GM18867 (cell line): ENCODE data around the gene GLIS1.

Source experiments
- ATAC-seq: cut with Tn5 transposase; IDR thresholded peaks from one replicate; pipeline ENCODE4 v1.9.1; 2021; ENCODE audit warnings: mild to moderate bottlenecking, moderate library complexity; ENCODE audit not compliant: unreplicated experiment

GLIS1 gene

GRCh38 chr1:53541263-53541625, 197.7 kb downstream of the GLIS1 start:
- no peak for ATAC-seq

- ATAC-seq: no peak
These were observed 198.2 kb downstream of the GLIS1 start for GRCh38 chr1:53540604-53541262.

GRCh38 chr1:53539711-53540603, 199.0 kb downstream of the GLIS1 start:
- ATAC-seq: no peak

GRCh38 chr1:53539226-53539625, 199.7 kb downstream of the GLIS1 start:
- ATAC-seq: no peak

- ATAC-seq: no peak
These were observed 202.4 kb downstream of the GLIS1 start for GRCh38 chr1:53536606-53537005.

- ATAC-seq: no peak
These were observed 203.1 kb downstream of the GLIS1 start for GRCh38 chr1:53535846-53536245.

- ATAC-seq: no peak
These were observed 203.7 kb downstream of the GLIS1 start for GRCh38 chr1:53535226-53535625.

GRCh38 chr1:53532912-53533311, 206.1 kb downstream of the GLIS1 start:
- ATAC-seq: no peak

- ATAC-seq: no peak
These were observed 206.6 kb downstream of the GLIS1 start for GRCh38 chr1:53532377-53532776.

- no peak for ATAC-seq
These were observed 208.4 kb downstream of the GLIS1 start for GRCh38 chr1:53530550-53530949.

GRCh38 chr1:53529555-53529954, 209.4 kb downstream of the GLIS1 start:
- no peak for ATAC-seq

- ATAC-seq: no peak
These were observed 211.6 kb downstream of the GLIS1 start for GRCh38 chr1:53527368-53527767.

GRCh38 chr1:53526451-53527101, 212.4 kb downstream of the GLIS1 start:
- no peak for ATAC-seq

- no peak for ATAC-seq
These were observed 213.4 kb downstream of the GLIS1 start for GRCh38 chr1:53525595-53525994.

GRCh38 chr1:53524428-53525375, 214.3 kb downstream of the GLIS1 start:
- no peak for ATAC-seq

- no peak for ATAC-seq
These were observed 216.9 kb downstream of the GLIS1 start for GRCh38 chr1:53521924-53522552.

GRCh38 chr1:53520481-53520880, 218.5 kb downstream of the GLIS1 start:
- no peak for ATAC-seq

GRCh38 chr1:53519421-53519820, 219.5 kb downstream of the GLIS1 start:
- no peak for ATAC-seq

- no peak for ATAC-seq
These were observed 220.2 kb downstream of the GLIS1 start for GRCh38 chr1:53518775-53519174.

GRCh38 chr1:53517821-53518352, 221.1 kb downstream of the GLIS1 start:
- ATAC-seq: no peak
